Tibial nerve (tissue), 4 donors: ENCODE measurements around the gene ATXN10.

Experiments
- CTCF ChIP-seq, 5 experiments: fragments of 200-600 bp in 3 of 5; fragments of 450-650 bp in 2 of 5; sonication (generic) in 3 of 5; IDR thresholded peaks; one replicate each; pipeline ENCODE4 v1.5.1; 2016 to 2019; ENCODE audit warnings: antibody characterized with exemption in 5 of 5, mild to moderate bottlenecking in 3 of 5, moderate library complexity in 2 of 5
- EP300 ChIP-seq, 2 donors: sonication (generic); formaldehyde crosslinking; IDR thresholded peaks; one replicate each; pipeline ENCODE4 v1.6.1; 2017; ENCODE audit warnings: antibody characterized with exemption in 2 of 2, mild to moderate bottlenecking in 1 of 2
- POLR2A ChIP-seq, 2 donors: fragments of 450-650 bp; IDR thresholded peaks; one replicate each; pipeline ENCODE4 v1.6.1; 2017; ENCODE audit warnings: antibody characterized with exemption in 2 of 2, mild to moderate bottlenecking in 2 of 2, moderate library complexity in 2 of 2

DNA sequence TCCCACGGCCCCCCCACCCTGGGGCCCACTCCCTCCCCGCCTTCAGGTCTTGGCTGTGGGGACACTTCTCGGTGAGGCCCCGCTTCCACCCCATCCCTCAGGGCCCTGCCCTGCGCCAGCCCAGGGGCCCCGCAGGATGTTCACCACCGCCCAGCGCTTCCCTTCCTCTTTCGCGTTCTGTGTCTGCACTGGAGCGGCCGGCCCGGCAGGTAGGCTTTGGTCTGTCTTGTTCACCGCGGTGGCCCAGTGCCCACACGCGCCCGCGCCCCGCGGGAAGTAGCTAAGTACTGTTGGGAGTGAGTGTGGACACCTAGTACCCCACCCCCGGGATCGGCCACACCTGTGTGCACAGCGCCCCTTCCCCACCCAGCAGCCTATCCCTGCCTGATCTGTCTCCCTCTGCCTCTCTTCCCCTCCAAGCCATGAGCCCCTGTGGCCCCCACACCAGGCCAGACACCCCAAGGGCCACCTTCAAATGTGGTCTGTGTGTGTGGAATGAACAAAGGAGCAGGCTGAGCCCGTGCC is 219.9 kb downstream of the ATXN10 start:
- TF ChIP-seq CTCF (IDR thresholded peaks at IDR 0.05) (no peak), EP300 (IDR thresholded peaks at IDR 0.05) (no peak), POLR2A (IDR thresholded peaks at IDR 0.05) (no peak)
